SK-N-SH (cell line): ENCODE results near the gene PSMC2. TPM values are rescaled to one million over a fixed set of nuclear protein-coding genes. Genes with fewer than 3 reads are reported as not detected.

Source experiments
- CTCF ChIA-PET: fragments of 300-600, 350-600 bp; formaldehyde crosslinking; extraction: SDS; loops from one replicate; lab custom pipeline; 2021; lab: Yijun Ruan, JAX
- POLR2A ChIA-PET: fragments of 350-600 bp; sonication (Branson Sonifier 250); formaldehyde crosslinking; extraction: SDS; loops from one replicate; lab custom pipeline; 2020; ENCODE audit warnings: antibody characterized with exemption, inconsistent platforms; lab: Yijun Ruan, JAX
- DNase-seq: peaks from one replicate; pipeline ENCODE4 v3.0.0; 2012
- H2AFZ ChIP-seq: fragments of 200-600 bp; sonication (generic); 2 replicates; pipeline ENCODE4 v1.8.1; 2016; ENCODE audit warnings: antibody characterized with exemption, mild to moderate bottlenecking, low read depth
- H3F3A ChIP-seq: fragments of 200-600 bp; sonication (generic); replicated peaks from 2 replicates; pipeline ENCODE3; 2016; ENCODE audit warnings: antibody characterized with exemption, mild to moderate bottlenecking; ENCODE audit not compliant: insufficient read depth
- H3K27ac ChIP-seq, 2 experiments: fragments of 200-500 bp in 1 of 2; fragments of 200-600 bp in 1 of 2; sonication (Bioruptor generic) in 1 of 2; sonication (generic), shearing (Covaris generic) in 1 of 2; 2 replicates each; pipeline versions ENCODE4 v1.5.1 to v1.6.1; 2014 to 2016; ENCODE audit warnings: low read depth in 2 of 2, inconsistent platforms in 1 of 2, low read length in 1 of 2, mild to moderate bottlenecking in 1 of 2, mixed read lengths in 1 of 2
- H3K27me3 ChIP-seq: fragments of 200-600 bp; sonication (generic), shearing (Covaris generic); 2 replicates; pipeline ENCODE4 v1.6.1; 2016; ENCODE audit warnings: mixed run types; ENCODE audit not compliant: insufficient read depth
- H3K36me3 ChIP-seq, 2 experiments: fragments of 200-500 bp in 1 of 2; fragments of 200-600 bp in 1 of 2; sonication (Bioruptor generic) in 1 of 2; sonication (generic) in 1 of 2; replicated peaks in 1 of 2; 2 replicates each; pipeline versions ENCODE3 to v1.5.1; 2014 to 2016; ENCODE audit warnings: low read length in 1 of 2, mild to moderate bottlenecking in 1 of 2; ENCODE audit not compliant: insufficient read depth in 2 of 2, control insufficient read depth in 1 of 2
- H3K4me1 ChIP-seq, 2 experiments: fragments of 200-500 bp in 1 of 2; fragments of 200-600 bp in 1 of 2; sonication (Bioruptor generic) in 1 of 2; sonication (generic), shearing (Covaris generic) in 1 of 2; 2 replicates each; pipeline versions ENCODE4 v1.5.1 to v1.6.1; 2014 to 2016; ENCODE audit warnings: low read depth in 1 of 2, low read length in 1 of 2, mixed run types in 1 of 2; ENCODE audit not compliant: insufficient read depth in 2 of 2, control insufficient read depth in 1 of 2
- H3K4me2 ChIP-seq: fragments of 200-600 bp; sonication (generic), shearing (Covaris generic); 2 replicates; pipeline ENCODE4 v1.6.1; 2017; ENCODE audit warnings: mixed run types
- H3K4me3 ChIP-seq, 2 experiments: fragments of 200-500 bp in 1 of 2; fragments of 200-600 bp in 1 of 2; sonication (Bioruptor generic) in 1 of 2; sonication (generic), shearing (Covaris generic) in 1 of 2; 2 replicates each; pipeline versions ENCODE4 v1.5.1 to v1.8.1; 2014 to 2016; ENCODE audit warnings: low read depth in 2 of 2, inconsistent platforms in 1 of 2, low read length in 1 of 2, mild to moderate bottlenecking in 1 of 2, mixed read lengths in 1 of 2, moderate library complexity in 1 of 2
- H3K79me2 ChIP-seq: fragments of 200-600 bp; sonication (generic); 2 replicates; pipeline ENCODE4 v1.8.1; 2017; ENCODE audit warnings: mild to moderate bottlenecking; ENCODE audit not compliant: insufficient read depth
- H3K9ac ChIP-seq: fragments of 200-600 bp; sonication (generic); 2 replicates; pipeline ENCODE4 v1.6.1; 2017; ENCODE audit warnings: mixed run types
- H3K9me2 ChIP-seq: fragments of 200-600 bp; sonication (generic); 2 replicates; pipeline ENCODE4 v1.6.1; 2017; ENCODE audit warnings: mixed run types
- H3K9me3 ChIP-seq: fragments of 200-600 bp; sonication (generic); 2 replicates; pipeline ENCODE4 v1.6.1; 2017; ENCODE audit warnings: mixed run types, mild to moderate bottlenecking, moderate library complexity
- H4K20me1 ChIP-seq: fragments of 200-600 bp; sonication (generic); 2 replicates; pipeline ENCODE4 v1.6.1; 2017; ENCODE audit warnings: mild to moderate bottlenecking, mixed run types; ENCODE audit not compliant: insufficient read depth
- CTCF ChIP-seq: fragments of 200-600 bp; sonication (generic); IDR thresholded peaks from 2 replicates; pipeline ENCODE4 v1.6.1; 2017; ENCODE audit warnings: antibody characterized with exemption, mild to moderate bottlenecking, moderate library complexity
- ELF1 ChIP-seq: IDR thresholded peaks from 2 replicates; pipeline ENCODE4 v1.4.0; 2012
- FOSL2 ChIP-seq: IDR thresholded peaks from 2 replicates; pipeline ENCODE4 v1.4.0; 2012; ENCODE audit warnings: low read depth, mild to moderate bottlenecking, moderate library complexity, borderline replicate concordance
- GABPA ChIP-seq: IDR thresholded peaks from 2 replicates; pipeline ENCODE4 v1.4.0; 2012; ENCODE audit warnings: low read depth, mild to moderate bottlenecking
- JUND ChIP-seq: IDR thresholded peaks from 2 replicates; pipeline ENCODE4 v1.4.0; 2012
- POLR2AphosphoS5 ChIP-seq: IDR thresholded peaks from 2 replicates; pipeline ENCODE4 v1.6.1; 2012; ENCODE audit warnings: low read depth, low read length
- REST ChIP-seq: IDR thresholded peaks from 2 replicates; pipeline ENCODE4 v1.6.1; 2012; ENCODE audit warnings: mild to moderate bottlenecking, low read depth, low read length, moderate library complexity
- RFX5 ChIP-seq: IDR thresholded peaks from 2 replicates; pipeline ENCODE4 v1.6.1; 2012; ENCODE audit warnings: mild to moderate bottlenecking, improper control_type of control experiment, low read length
- TAF1 ChIP-seq: IDR thresholded peaks from 2 replicates; pipeline ENCODE4 v1.6.1; 2012; ENCODE audit warnings: low read depth, mild to moderate bottlenecking, low read length, moderate library complexity, borderline replicate concordance
- TCF12 ChIP-seq: IDR thresholded peaks from 2 replicates; pipeline ENCODE4 v1.4.0; 2012
- WGBS: methylation state at CpG from one replicate; pipeline ENCODE4 v1.1.6; 2017; ENCODE audit warnings: low lambda C conversion rate; 5-methylcytosine and 5-hydroxymethylcytosine counted together
- polyA plus RNA-seq, 3 experiments: library from polyadenylated mRNA; depleted of rRNA; stranded (reverse); fragments of >200 nt; gene quantifications; 2 replicates each; pipeline ENCODE4 v1.2.3, GENCODE V29; 2012
- TF ChIP-seq, protein P1 (sequence below): IDR thresholded peaks from 2 replicates; pipeline ENCODE4 v1.4.0; 2012; ENCODE audit warnings: low read depth
- TF ChIP-seq, protein P2 (sequence below): fragments of 150-350 bp; IDR thresholded peaks from 2 replicates; pipeline ENCODE4 v1.6.1; 2016; ENCODE audit warnings: mild to moderate bottlenecking, low read depth, low read length
- TF ChIP-seq, protein P3 (sequence below): IDR thresholded peaks from 2 replicates; pipeline ENCODE4 v1.4.0; 2012; ENCODE audit warnings: low read depth, borderline replicate concordance

Gene PSMC2
- polyA plus RNA-seq, 1 of the 3 experiments (the other 2 are of a cell fraction), result 231 TPM

- Histone ChIP-seq H3K4me1 (no peaks in the 10 kb centered on the region), H3K9me3 (no peaks in the 10 kb centered on the region), H4K20me1 (no peaks in the 10 kb centered on the region), H3K9me2 (no peaks in the 10 kb centered on the region), H3K9ac (no peak overlapping the region), H3K36me3 (no peaks in the 10 kb centered on the region), H3K4me2 (no peak overlapping the region), H3K27me3 (no peaks in the 10 kb centered on the region; the same call in 1 of the 2 replicates), H2AFZ (no peak overlapping the region), H3K27ac (no peak overlapping the region), H3K79me2 (no peaks in the 10 kb centered on the region), H3F3A (no peaks in the 10 kb centered on the region), H3K4me3 (no peak overlapping the region)
- WGBS, result 35% methylated on average over 3 of the region's 3 CpGs
- TF ChIP-seq POLR2AphosphoS5 (no peak), RFX5 (no peak), REST (no peak), FOSL2 (no peak), TAF1 (no peak), TCF12 (no peak), CTCF (no peak), ELF1 (no peak), JUND (no peak), GABPA (no peak)
- TF ChIP-seq, protein P1, sequence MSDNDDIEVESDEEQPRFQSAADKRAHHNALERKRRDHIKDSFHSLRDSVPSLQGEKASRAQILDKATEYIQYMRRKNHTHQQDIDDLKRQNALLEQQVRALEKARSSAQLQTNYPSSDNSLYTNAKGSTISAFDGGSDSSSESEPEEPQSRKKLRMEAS, result no peak
- TF ChIP-seq, protein P2, sequence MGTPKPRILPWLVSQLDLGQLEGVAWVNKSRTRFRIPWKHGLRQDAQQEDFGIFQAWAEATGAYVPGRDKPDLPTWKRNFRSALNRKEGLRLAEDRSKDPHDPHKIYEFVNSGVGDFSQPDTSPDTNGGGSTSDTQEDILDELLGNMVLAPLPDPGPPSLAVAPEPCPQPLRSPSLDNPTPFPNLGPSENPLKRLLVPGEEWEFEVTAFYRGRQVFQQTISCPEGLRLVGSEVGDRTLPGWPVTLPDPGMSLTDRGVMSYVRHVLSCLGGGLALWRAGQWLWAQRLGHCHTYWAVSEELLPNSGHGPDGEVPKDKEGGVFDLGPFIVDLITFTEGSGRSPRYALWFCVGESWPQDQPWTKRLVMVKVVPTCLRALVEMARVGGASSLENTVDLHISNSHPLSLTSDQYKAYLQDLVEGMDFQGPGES, result no peak
- TF ChIP-seq, protein P3, sequence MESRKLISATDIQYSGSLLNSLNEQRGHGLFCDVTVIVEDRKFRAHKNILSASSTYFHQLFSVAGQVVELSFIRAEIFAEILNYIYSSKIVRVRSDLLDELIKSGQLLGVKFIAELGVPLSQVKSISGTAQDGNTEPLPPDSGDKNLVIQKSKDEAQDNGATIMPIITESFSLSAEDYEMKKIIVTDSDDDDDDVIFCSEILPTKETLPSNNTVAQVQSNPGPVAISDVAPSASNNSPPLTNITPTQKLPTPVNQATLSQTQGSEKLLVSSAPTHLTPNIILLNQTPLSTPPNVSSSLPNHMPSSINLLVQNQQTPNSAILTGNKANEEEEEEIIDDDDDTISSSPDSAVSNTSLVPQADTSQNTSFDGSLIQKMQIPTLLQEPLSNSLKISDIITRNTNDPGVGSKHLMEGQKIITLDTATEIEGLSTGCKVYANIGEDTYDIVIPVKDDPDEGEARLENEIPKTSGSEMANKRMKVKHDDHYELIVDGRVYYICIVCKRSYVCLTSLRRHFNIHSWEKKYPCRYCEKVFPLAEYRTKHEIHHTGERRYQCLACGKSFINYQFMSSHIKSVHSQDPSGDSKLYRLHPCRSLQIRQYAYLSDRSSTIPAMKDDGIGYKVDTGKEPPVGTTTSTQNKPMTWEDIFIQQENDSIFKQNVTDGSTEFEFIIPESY, result no peak
- ChIA-PET CTCF (no interaction called here), POLR2A (no interaction called here)
- no peak for DNase-seq
These were observed 41.8 kb downstream of the PSMC2 start for GRCh38 chr7:103389263-103389662.
